GM21529 (cell line): ENCODE measurements around the gene PTPN2.
"Not testable (repeated sequence)": the region's sequence is repeated elsewhere in the genome, so short reads cannot be mapped to it uniquely, and the experiment has no call there.

Source experiments
- ATAC-seq: cut with Tn5 transposase; IDR thresholded peaks from one replicate; pipeline ENCODE4 v1.9.1; 2021; ENCODE audit not compliant: unreplicated experiment

The PTPN2 gene

GRCh38 chr18:12895014-12895413 lies 11.0 kb upstream of the PTPN2 start:
- no peak for ATAC-seq

GRCh38 chr18:12891561-12891960 lies 7.5 kb upstream of the PTPN2 start:
- no peak for ATAC-seq

- ATAC-seq = no peak
Observed at GRCh38 chr18:12890964-12891363, 6.9 kb upstream of the PTPN2 start.

GRCh38 chr18:12886498-12887126 lies 2.6 kb upstream of the PTPN2 start:
- ATAC-seq = no peak

GRCh38 chr18:12885500-12885899 lies 1.5 kb upstream of the PTPN2 start:
- ATAC-seq = peak; percentile 44

GRCh38 chr18:12884406-12885323 lies 628 bp upstream of the PTPN2 start:
- ATAC-seq = no peak

- no peak for ATAC-seq
Observed at GRCh38 chr18:12883372-12883683, 709 bp downstream of the PTPN2 start.

GRCh38 chr18:12882453-12883371 lies 1.3 kb downstream of the PTPN2 start:
- ATAC-seq = no peak

GRCh38 chr18:12880541-12880910 lies 3.5 kb downstream of the PTPN2 start:
- no peak for ATAC-seq

GRCh38 chr18:12879840-12880540 lies 4.0 kb downstream of the PTPN2 start:
- no peak for ATAC-seq

- not testable (repeated sequence) for ATAC-seq
Observed at GRCh38 chr18:12874992-12875391, 9.0 kb downstream of the PTPN2 start.

GRCh38 chr18:12873961-12874567 lies 10.0 kb downstream of the PTPN2 start:
- not testable (repeated sequence) for ATAC-seq

- no peak for ATAC-seq
Observed at GRCh38 chr18:12872408-12872807, 11.6 kb downstream of the PTPN2 start.

GRCh38 chr18:12868576-12868975 lies 15.5 kb downstream of the PTPN2 start:
- ATAC-seq = no peak

GRCh38 chr18:12867441-12868123 lies 16.5 kb downstream of the PTPN2 start:
- peak; percentile 71 for ATAC-seq

- no peak for ATAC-seq
Observed at GRCh38 chr18:12863687-12864216, 20.3 kb downstream of the PTPN2 start.

- ATAC-seq = no peak
Observed at GRCh38 chr18:12862874-12863482, 21.1 kb downstream of the PTPN2 start.

- no peak for ATAC-seq
Observed at GRCh38 chr18:12862467-12862866, 21.6 kb downstream of the PTPN2 start.

- ATAC-seq = no peak
Observed at GRCh38 chr18:12861637-12862036, 22.4 kb downstream of the PTPN2 start.
